Myometrial cell (primary cell): Measurements from ENCODE around the gene STRADA. TPM values are rescaled to one million over a fixed set of nuclear protein-coding genes. Genes with fewer than 3 reads are reported as not detected.

Experiments
- total RNA-seq: library from RNA; depleted of rRNA; stranded (reverse); fragments of >200 nt; gene quantifications from 2 replicates; pipeline ENCODE4 v1.2.3, GENCODE V29; 2015

The STRADA gene, protein sequence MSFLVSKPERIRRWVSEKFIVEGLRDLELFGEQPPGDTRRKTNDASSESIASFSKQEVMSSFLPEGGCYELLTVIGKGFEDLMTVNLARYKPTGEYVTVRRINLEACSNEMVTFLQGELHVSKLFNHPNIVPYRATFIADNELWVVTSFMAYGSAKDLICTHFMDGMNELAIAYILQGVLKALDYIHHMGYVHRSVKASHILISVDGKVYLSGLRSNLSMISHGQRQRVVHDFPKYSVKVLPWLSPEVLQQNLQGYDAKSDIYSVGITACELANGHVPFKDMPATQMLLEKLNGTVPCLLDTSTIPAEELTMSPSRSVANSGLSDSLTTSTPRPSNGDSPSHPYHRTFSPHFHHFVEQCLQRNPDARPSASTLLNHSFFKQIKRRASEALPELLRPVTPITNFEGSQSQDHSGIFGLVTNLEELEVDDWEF
- total RNA-seq = 22.5 and 32.9 TPM in 2 replicates

DNA sequence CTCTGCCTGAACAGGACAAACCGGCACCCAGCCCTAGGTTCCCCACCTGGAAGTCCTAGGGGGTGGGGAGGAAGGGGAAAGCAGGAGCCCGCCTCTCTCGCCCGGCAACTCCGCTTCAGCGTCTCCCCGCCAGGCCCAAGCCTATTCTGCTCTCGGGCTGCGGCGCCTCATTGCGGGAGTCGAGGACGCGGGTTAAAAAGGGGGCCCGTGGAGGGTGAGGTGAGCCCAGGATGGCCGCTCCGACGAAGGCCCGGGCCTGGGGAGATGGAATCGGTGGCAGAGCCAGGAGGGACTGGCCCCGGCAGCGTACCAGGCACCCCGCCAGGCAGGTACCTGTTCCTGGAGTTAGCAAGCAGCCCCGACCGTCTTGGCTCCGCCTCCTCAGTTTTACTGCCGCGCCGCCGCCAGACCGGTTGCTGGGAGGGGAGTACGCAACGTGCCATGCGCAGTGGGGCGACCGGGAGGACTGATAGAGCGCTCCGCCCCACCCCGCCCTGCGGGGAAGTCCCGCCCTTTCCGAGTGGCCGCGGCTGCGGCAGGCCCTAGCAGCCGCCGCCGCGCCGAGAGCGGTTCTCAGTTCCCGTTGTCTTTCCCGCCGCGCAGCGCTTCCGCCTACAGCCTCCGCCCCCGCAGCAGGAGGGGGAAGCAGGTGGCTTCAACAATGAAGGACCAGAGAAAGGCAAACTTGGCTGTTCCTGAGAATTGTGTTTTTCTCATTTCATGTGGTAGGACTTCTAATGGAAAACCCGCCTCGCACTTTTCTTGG lies at the start of gene STRADA:
Gene STRADA, minus strand, starts transcription at position 392 of the 766 bp plus-strand sequence. CDS start 13,430 bp downstream, outside the sequence.

DNA sequence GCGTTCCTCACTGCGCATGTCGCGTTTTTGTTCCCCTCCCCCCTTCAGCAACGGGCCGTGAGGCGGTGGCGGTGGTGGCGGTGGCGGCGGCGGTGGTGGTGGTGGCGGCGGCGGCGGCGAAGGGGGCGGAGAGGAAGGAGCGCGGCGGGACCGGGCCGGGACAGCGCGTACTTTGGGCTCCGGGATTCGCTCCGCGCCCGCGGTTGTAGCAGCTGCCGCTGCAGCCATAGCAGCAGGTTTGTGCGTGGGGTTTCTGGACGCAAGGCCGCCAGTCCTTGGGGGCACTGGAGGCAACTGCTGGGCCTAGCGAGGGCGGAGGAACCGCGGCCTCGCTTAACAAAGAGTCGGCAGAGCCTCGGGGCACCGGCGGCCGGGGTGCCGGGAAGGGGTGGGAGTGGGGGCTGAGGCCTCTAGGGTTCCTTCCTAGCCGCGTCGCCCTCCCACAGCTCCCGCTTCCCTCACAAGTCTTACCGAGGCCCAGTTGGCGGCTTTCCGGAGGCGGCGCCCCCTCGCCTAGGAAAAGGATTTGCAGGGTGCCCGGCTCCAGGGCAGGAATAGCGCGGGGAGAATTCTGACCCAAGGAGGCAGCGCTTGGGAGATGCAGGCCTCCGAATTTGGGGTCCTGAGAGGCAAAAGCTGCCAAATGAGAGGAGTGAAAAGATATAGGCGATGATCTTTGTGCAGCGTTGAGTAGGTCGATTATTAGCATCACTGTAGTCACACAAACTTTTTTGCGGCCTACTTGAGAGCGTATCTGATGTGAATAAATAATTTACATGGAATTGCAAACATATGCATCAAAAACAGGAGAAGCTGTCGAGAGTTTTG lies 32.8 kb upstream of the STRADA start, which contains the start of gene DDX42:
Gene DDX42, plus strand, starts transcription at position 30 of the 828 bp plus-strand sequence. CDS start 12,880 bp downstream, outside the sequence.

DNA sequence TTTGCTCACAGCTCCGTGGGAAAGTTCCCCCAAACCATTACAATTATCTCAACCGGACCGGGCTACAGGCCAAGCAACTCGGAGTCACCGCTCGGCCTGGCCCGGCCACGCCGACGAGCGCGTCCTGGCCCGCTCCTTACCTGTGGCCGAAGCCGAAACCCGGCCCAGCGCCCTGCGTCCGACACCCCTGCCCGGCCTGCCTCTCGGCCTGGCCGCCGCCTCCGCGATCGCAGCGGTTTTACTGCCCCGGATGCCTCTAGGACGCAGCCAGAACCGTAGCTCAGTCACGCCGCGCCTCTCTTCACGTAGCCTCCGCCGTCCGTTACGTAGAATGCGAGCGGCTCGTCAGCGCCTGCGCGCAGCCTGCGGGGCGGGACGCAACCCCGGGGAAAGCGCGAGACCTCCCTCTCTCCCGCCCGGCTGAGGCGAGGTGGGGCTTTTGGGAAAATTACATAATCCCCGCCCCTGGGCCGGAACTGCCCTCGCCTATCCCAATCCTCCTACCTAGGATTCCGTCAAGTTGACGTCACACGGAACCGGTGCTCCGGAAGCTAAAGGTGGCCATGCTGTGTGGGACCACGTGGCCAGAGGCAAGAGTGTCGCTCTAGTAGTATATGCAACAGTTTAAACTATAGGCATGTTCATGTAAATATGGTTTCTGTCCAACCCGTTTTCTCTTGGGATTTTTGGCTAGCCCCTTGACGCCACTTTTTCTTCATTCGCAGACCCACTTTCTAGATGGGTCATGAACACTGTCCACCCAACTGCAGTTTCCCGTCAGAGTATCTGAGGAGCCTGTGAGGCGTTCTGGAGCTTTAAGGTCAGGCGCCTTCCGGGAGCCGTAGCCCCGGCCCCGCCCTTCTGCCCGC lies 31.9 kb upstream of the STRADA start, which contains the start of gene CCDC47:
Gene CCDC47, minus strand, starts transcription at position 326 of the 869 bp plus-strand sequence. CDS start 7,422 bp downstream, outside the sequence.

DNA sequence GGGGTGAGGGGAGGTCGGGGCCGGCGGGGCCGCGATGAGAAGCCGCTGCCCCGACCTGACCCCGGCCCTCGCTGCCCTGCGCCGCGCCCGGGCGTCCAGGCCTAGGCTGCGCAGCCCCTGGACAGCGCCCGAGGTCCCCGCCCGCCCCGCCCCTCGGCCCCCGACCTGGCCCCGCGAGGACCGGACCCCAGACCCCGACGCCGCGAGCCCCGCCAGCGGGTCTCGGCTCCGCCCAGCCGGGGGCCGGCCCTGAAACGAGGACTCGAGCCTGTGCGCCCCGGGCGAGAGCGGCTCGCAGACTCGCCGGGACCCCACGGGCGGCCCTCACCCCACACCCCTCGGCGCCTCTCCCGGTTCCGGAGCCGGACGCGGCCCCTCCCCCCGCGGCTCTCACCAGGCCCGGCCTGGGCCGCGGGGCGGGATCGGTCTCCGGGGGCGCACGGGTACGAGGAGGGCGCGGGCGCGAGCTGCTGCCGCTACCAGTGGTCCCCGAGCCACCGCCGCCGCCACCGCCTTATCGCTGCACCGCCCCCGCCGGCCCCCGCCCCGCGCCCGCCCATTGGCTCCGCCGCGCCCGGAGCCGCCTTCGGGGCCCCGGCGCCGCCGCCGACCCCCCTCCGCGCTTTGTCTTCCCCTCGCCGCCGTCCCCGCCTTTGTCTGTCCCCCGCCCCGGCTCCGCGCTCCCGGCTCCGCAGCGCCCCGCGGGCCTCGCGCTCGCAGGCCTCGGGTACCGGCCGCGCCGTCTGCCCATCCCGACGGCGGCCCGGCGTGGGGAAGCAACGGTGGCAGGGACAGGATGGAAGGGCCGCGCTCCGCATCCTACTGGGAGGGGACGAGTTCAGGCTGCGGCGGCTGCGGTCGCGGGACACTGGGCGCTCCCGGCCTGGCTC lies 41.7 kb downstream of the STRADA start, which contains the start of gene LIMD2:
Gene LIMD2, minus strand, starts transcription at position 488 of the 890 bp plus-strand sequence. CDS start 827 bp downstream, outside the sequence.

Other genes starting within 250 kb of the STRADA start
- not detected in 2 replicates for gene KCNH6, start 218.4 kb downstream of the STRADA start, total RNA-seq
- gene DCAF7, start 191.3 kb downstream of the STRADA start, total RNA-seq = 28.3 and 34.4 TPM in 2 replicates
- 28.8 and 32.6 TPM in 2 replicates for gene TACO1, start 140.9 kb downstream of the STRADA start, total RNA-seq
- gene MAP3K3, start 119.4 kb downstream of the STRADA start, total RNA-seq = 23.7 and 27.4 TPM in 2 replicates
- gene LIMD2, start 41.7 kb downstream of the STRADA start, total RNA-seq = 5.5 and 8.0 TPM in 2 replicates
- gene CCDC47, start 31.8 kb upstream of the STRADA start, total RNA-seq = 25.5 and 31.1 TPM in 2 replicates
- gene DDX42, start 32.4 kb upstream of the STRADA start, total RNA-seq = 35.5 and 39.2 TPM in 2 replicates
- gene PSMC5, start 85.6 kb upstream of the STRADA start, total RNA-seq = 61.3 and 66.9 TPM in 2 replicates
- gene FTSJ3, start 85.9 kb upstream of the STRADA start, total RNA-seq = 43.4 and 70.3 TPM in 2 replicates
- 112 and 129 TPM in 2 replicates for gene SMARCD2, start 100.9 kb upstream of the STRADA start, total RNA-seq
- gene CSH2, start 131.9 kb upstream of the STRADA start, total RNA-seq = not detected in 2 replicates
- not detected in 2 replicates for gene GH2, start 140.1 kb upstream of the STRADA start, total RNA-seq
- not detected in 2 replicates for gene CSH1, start 154.8 kb upstream of the STRADA start, total RNA-seq
- gene CSHL1, start 169.5 kb upstream of the STRADA start, total RNA-seq = not detected in 2 replicates
- gene GH1, start 177.0 kb upstream of the STRADA start, total RNA-seq = not detected in 2 replicates
- gene CD79B, start 190.5 kb upstream of the STRADA start, total RNA-seq = not detected in 2 replicates
- 6.4 TPM in 1 of 2 replicates, not detected in the other for gene SCN4A, start 231.1 kb upstream of the STRADA start, total RNA-seq